ENCODE data around the gene BSN.

BSN gene

GRCh38 chr3:49657208-49657915 lies 103.1 kb downstream of the BSN start:
- no peak overlapping the region for H3K4me3 ChIP-seq (ENCODE audit: severe bottlenecking)
- no peaks in the 10 kb centered on the region for H3K4me1 ChIP-seq (ENCODE audit: insufficient read depth, poor library complexity, severe bottlenecking)
- H3K9me3 ChIP-seq (ENCODE audit: severe bottlenecking) = no peaks in the 10 kb centered on the region
- no peak overlapping the region for H3K27ac ChIP-seq (ENCODE audit: poor library complexity, severe bottlenecking)
- ATAC-seq (ENCODE audit: low read depth) = no peak
- no peak for DNase-seq (ENCODE audit: low spot score)
- no peaks in the 10 kb centered on the region for H3K27me3 ChIP-seq (ENCODE audit: insufficient read depth, poor library complexity, severe bottlenecking)
- H3K36me3 ChIP-seq (ENCODE audit: low read depth) = no peaks in the 10 kb centered on the region
- TF ChIP-seq CTCF (IDR thresholded peaks at IDR 0.05; ENCODE audit: poor library complexity, severe bottlenecking) = no peak

- no peak overlapping the region for H3K4me3 ChIP-seq (ENCODE audit: severe bottlenecking)
- H3K4me1 ChIP-seq (ENCODE audit: insufficient read depth, poor library complexity, severe bottlenecking) = no peaks in the 10 kb centered on the region
- no peaks in the 10 kb centered on the region for H3K36me3 ChIP-seq (ENCODE audit: low read depth)
- no peak for DNase-seq (ENCODE audit: low spot score)
- no peak for ATAC-seq (ENCODE audit: low read depth)
- no peak overlapping the region for H3K27ac ChIP-seq (ENCODE audit: poor library complexity, severe bottlenecking)
- no peaks in the 10 kb centered on the region for H3K27me3 ChIP-seq (ENCODE audit: insufficient read depth, poor library complexity, severe bottlenecking)
- no peak for TF ChIP-seq CTCF (IDR thresholded peaks at IDR 0.05; ENCODE audit: poor library complexity, severe bottlenecking)
- H3K9me3 ChIP-seq (ENCODE audit: severe bottlenecking) = no peaks in the 10 kb centered on the region
Observed at GRCh38 chr3:49658711-49659110, 104.4 kb downstream of the BSN start.

GRCh38 chr3:49659756-49660155 lies 105.5 kb downstream of the BSN start:
- H3K9me3 ChIP-seq (ENCODE audit: severe bottlenecking) = no peaks in the 10 kb centered on the region
- TF ChIP-seq CTCF (IDR thresholded peaks at IDR 0.05; ENCODE audit: poor library complexity, severe bottlenecking) = no peak
- DNase-seq (ENCODE audit: low spot score) (no peak), ATAC-seq (ENCODE audit: low read depth) (no peak)
- H3K36me3 ChIP-seq (ENCODE audit: low read depth) = no peaks in the 10 kb centered on the region
- H3K27me3 ChIP-seq (ENCODE audit: insufficient read depth, poor library complexity, severe bottlenecking) = no peaks in the 10 kb centered on the region
- H3K4me1 ChIP-seq (ENCODE audit: insufficient read depth, poor library complexity, severe bottlenecking) = no peaks in the 10 kb centered on the region
- H3K27ac ChIP-seq (ENCODE audit: poor library complexity, severe bottlenecking) = no peak overlapping the region
- no peak overlapping the region for H3K4me3 ChIP-seq (ENCODE audit: severe bottlenecking)

GRCh38 chr3:49661281-49661680 lies 107.0 kb downstream of the BSN start:
- no peaks in the 10 kb centered on the region for H3K9me3 ChIP-seq (ENCODE audit: severe bottlenecking)
- H3K27me3 ChIP-seq (ENCODE audit: insufficient read depth, poor library complexity, severe bottlenecking) = no peaks in the 10 kb centered on the region
- H3K4me1 ChIP-seq (ENCODE audit: insufficient read depth, poor library complexity, severe bottlenecking) = no peaks in the 10 kb centered on the region
- DNase-seq (ENCODE audit: low spot score) (no peak), ATAC-seq (ENCODE audit: low read depth) (peak; percentile 36; the same call in 1 of the 3 replicates)
- TF ChIP-seq CTCF (IDR thresholded peaks at IDR 0.05; ENCODE audit: poor library complexity, severe bottlenecking) = no peak
- no peak overlapping the region for H3K27ac ChIP-seq (ENCODE audit: poor library complexity, severe bottlenecking)
- H3K4me3 ChIP-seq (ENCODE audit: severe bottlenecking) = no peak overlapping the region
- H3K36me3 ChIP-seq (ENCODE audit: low read depth) = no peaks in the 10 kb centered on the region

GRCh38 chr3:49662021-49662420 lies 107.7 kb downstream of the BSN start:
- H3K27me3 ChIP-seq (ENCODE audit: insufficient read depth, poor library complexity, severe bottlenecking) = no peaks in the 10 kb centered on the region
- TF ChIP-seq CTCF (IDR thresholded peaks at IDR 0.05; ENCODE audit: poor library complexity, severe bottlenecking) = no peak
- H3K9me3 ChIP-seq (ENCODE audit: severe bottlenecking) = no peaks in the 10 kb centered on the region
- no peaks in the 10 kb centered on the region for H3K36me3 ChIP-seq (ENCODE audit: low read depth)
- no peak for ATAC-seq (ENCODE audit: low read depth)
- H3K27ac ChIP-seq (ENCODE audit: poor library complexity, severe bottlenecking) = no peak overlapping the region
- DNase-seq (ENCODE audit: low spot score) = no peak
- no peak overlapping the region for H3K4me3 ChIP-seq (ENCODE audit: severe bottlenecking)
- H3K4me1 ChIP-seq (ENCODE audit: insufficient read depth, poor library complexity, severe bottlenecking) = no peaks in the 10 kb centered on the region
